SK-N-SH (cell line): ENCODE results near the gene KRT14.

Source experiments
- CHD2 ChIP-seq: fragments of 150-350 bp; IDR thresholded peaks from 2 replicates; pipeline ENCODE4 v1.6.1; 2018; ENCODE audit warnings: low read length; ENCODE audit not compliant: partially characterized antibody
- EZH2phosphoT487 ChIP-seq: fragments of 200-600 bp; sonication (generic); IDR thresholded peaks from 2 replicates; pipeline ENCODE4 v1.6.1; 2017; ENCODE audit warnings: low read depth, mixed run types, mild to moderate bottlenecking, antibody characterized with exemption, moderate library complexity, borderline replicate concordance
- GABPA ChIP-seq: IDR thresholded peaks from 2 replicates; pipeline ENCODE4 v1.4.0; 2012; ENCODE audit warnings: low read depth, mild to moderate bottlenecking
- NRF1 ChIP-seq: IDR thresholded peaks from 2 replicates; pipeline ENCODE4 v1.6.1; 2012; ENCODE audit warnings: low read depth, mild to moderate bottlenecking, low read length
- POLR2AphosphoS5 ChIP-seq: IDR thresholded peaks from 2 replicates; pipeline ENCODE4 v1.6.1; 2012; ENCODE audit warnings: low read depth, low read length
- RAD21 ChIP-seq: IDR thresholded peaks from 2 replicates; pipeline ENCODE4 v1.6.1; 2012; ENCODE audit warnings: mild to moderate bottlenecking, low read length
- RFX5 ChIP-seq: IDR thresholded peaks from 2 replicates; pipeline ENCODE4 v1.6.1; 2012; ENCODE audit warnings: mild to moderate bottlenecking, improper control_type of control experiment, low read length
- RXRA ChIP-seq: IDR thresholded peaks from 2 replicates; pipeline ENCODE4 v1.4.0; 2012; ENCODE audit warnings: low read depth, mild to moderate bottlenecking, borderline replicate concordance
- TAF1 ChIP-seq: IDR thresholded peaks from 2 replicates; pipeline ENCODE4 v1.6.1; 2012; ENCODE audit warnings: low read depth, mild to moderate bottlenecking, low read length, moderate library complexity, borderline replicate concordance
- TF ChIP-seq, protein P1 (sequence below): fragments of 200-600 bp; sonication (generic); IDR thresholded peaks from 2 replicates; pipeline ENCODE4 v1.6.1; 2017; ENCODE audit warnings: antibody characterized with exemption, mild to moderate bottlenecking, moderate library complexity
- TF ChIP-seq, protein P2 (sequence below): IDR thresholded peaks from 2 replicates; pipeline ENCODE4; 2012
- TF ChIP-seq, protein P3 (sequence below): IDR thresholded peaks from 2 replicates; pipeline ENCODE4 v1.4.0; 2012; ENCODE audit warnings: low read depth
- TF ChIP-seq, protein P4 (sequence below): fragments of 150-350 bp; IDR thresholded peaks from 2 replicates; pipeline ENCODE4 v1.6.1; 2017; ENCODE audit warnings: antibody characterized with exemption, low read length, low read depth, borderline replicate concordance

DNA sequence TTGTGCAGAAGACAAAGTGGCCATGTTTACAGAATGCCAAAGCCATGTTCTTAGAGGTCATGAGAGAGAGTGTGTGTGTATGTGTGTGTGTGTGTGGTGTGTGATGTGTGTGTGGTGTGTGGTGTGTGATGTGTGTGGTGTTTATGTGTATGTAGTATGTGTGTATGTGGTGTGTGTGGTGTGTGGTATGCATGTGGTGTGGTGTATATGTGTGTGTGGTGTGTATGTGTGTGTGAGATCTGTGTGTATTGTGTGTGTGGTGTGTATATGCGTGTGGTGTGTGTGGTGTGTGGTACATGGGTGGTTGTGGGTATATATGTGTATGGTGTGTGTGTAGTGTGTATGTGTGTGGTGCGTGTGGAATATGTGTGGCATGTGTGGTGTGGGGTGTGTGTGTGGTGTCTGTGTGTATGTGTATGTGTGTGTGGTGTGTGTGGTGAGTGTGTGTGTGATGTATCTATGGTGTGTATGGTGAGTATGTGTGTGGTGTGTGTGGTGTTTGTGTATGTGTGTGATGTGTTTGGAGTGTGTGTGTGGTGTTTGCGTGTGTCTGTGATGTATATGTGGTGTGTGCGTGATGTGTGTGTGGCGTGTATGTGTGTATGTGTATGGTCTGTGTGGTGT, 45.9 kb upstream of the KRT14 start:
- TF ChIP-seq POLR2AphosphoS5 (no peak), TAF1 (no peak), EZH2phosphoT487 (no peak), RXRA (no peak), CHD2 (no peak), RAD21 (no peak), NRF1 (no peak), RFX5 (no peak), GABPA (no peak)
- TF ChIP-seq, protein P1, sequence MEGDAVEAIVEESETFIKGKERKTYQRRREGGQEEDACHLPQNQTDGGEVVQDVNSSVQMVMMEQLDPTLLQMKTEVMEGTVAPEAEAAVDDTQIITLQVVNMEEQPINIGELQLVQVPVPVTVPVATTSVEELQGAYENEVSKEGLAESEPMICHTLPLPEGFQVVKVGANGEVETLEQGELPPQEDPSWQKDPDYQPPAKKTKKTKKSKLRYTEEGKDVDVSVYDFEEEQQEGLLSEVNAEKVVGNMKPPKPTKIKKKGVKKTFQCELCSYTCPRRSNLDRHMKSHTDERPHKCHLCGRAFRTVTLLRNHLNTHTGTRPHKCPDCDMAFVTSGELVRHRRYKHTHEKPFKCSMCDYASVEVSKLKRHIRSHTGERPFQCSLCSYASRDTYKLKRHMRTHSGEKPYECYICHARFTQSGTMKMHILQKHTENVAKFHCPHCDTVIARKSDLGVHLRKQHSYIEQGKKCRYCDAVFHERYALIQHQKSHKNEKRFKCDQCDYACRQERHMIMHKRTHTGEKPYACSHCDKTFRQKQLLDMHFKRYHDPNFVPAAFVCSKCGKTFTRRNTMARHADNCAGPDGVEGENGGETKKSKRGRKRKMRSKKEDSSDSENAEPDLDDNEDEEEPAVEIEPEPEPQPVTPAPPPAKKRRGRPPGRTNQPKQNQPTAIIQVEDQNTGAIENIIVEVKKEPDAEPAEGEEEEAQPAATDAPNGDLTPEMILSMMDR: no peak
- TF ChIP-seq, protein P2, sequence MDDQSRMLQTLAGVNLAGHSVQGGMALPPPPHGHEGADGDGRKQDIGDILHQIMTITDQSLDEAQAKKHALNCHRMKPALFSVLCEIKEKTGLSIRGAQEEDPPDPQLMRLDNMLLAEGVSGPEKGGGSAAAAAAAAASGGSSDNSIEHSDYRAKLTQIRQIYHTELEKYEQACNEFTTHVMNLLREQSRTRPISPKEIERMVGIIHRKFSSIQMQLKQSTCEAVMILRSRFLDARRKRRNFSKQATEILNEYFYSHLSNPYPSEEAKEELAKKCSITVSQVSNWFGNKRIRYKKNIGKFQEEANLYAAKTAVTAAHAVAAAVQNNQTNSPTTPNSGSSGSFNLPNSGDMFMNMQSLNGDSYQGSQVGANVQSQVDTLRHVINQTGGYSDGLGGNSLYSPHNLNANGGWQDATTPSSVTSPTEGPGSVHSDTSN: no peak
- TF ChIP-seq, protein P3, sequence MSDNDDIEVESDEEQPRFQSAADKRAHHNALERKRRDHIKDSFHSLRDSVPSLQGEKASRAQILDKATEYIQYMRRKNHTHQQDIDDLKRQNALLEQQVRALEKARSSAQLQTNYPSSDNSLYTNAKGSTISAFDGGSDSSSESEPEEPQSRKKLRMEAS: no peak
- TF ChIP-seq, protein P4, sequence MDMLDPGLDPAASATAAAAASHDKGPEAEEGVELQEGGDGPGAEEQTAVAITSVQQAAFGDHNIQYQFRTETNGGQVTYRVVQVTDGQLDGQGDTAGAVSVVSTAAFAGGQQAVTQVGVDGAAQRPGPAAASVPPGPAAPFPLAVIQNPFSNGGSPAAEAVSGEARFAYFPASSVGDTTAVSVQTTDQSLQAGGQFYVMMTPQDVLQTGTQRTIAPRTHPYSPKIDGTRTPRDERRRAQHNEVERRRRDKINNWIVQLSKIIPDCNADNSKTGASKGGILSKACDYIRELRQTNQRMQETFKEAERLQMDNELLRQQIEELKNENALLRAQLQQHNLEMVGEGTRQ: no peak
